ENCODE results near the gene OR2A14. TPM values are rescaled to one million over a fixed set of nuclear protein-coding genes. Genes with fewer than 3 reads are reported as not detected.

OR2A14 gene
- total RNA-seq, 1 experiment from 2014 or later = not detected

DNA sequence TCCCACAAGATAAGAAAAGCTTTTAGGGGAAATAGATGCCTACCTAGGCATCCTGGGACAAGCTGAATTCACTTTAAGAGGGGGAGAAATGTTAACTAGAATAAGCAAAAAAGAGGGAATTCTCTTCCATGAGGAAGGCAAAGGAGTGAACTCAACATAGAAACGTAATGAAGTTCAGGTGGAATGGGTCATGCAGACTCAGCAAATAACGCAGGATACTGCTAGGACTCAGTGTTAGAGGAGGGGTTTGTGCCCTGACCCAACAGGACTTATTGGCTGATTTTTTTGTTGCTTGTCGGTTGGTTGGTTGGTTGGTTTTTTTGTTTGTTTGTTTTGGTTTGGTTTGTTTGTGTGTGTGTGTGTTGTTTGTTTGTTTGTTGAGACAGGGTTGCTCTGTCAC is 9.3 kb downstream of the OR2A14 start:
- TF ChIP-seq SIN3A (IDR thresholded peaks at IDR 0.05; ENCODE audit: borderline replicate concordance, insufficient read depth, low read depth, low read length) = no peak
- TF ChIP-seq, protein P1, sequence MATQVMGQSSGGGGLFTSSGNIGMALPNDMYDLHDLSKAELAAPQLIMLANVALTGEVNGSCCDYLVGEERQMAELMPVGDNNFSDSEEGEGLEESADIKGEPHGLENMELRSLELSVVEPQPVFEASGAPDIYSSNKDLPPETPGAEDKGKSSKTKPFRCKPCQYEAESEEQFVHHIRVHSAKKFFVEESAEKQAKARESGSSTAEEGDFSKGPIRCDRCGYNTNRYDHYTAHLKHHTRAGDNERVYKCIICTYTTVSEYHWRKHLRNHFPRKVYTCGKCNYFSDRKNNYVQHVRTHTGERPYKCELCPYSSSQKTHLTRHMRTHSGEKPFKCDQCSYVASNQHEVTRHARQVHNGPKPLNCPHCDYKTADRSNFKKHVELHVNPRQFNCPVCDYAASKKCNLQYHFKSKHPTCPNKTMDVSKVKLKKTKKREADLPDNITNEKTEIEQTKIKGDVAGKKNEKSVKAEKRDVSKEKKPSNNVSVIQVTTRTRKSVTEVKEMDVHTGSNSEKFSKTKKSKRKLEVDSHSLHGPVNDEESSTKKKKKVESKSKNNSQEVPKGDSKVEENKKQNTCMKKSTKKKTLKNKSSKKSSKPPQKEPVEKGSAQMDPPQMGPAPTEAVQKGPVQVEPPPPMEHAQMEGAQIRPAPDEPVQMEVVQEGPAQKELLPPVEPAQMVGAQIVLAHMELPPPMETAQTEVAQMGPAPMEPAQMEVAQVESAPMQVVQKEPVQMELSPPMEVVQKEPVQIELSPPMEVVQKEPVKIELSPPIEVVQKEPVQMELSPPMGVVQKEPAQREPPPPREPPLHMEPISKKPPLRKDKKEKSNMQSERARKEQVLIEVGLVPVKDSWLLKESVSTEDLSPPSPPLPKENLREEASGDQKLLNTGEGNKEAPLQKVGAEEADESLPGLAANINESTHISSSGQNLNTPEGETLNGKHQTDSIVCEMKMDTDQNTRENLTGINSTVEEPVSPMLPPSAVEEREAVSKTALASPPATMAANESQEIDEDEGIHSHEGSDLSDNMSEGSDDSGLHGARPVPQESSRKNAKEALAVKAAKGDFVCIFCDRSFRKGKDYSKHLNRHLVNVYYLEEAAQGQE (IDR thresholded peaks at IDR 0.05; ENCODE audit: insufficient read depth in 1 of 2, low read depth in 2 of 2, low read length in 1 of 2) = no peak
- TF ChIP-seq TCF7L2 (IDR thresholded peaks at IDR 0.05; ENCODE audit: low read depth, low read length) = no peak
- TF ChIP-seq POLR2AphosphoS5 (IDR thresholded peaks at IDR 0.05; ENCODE audit: low read depth, low read length) = no peak
- TF ChIP-seq, protein P2, sequence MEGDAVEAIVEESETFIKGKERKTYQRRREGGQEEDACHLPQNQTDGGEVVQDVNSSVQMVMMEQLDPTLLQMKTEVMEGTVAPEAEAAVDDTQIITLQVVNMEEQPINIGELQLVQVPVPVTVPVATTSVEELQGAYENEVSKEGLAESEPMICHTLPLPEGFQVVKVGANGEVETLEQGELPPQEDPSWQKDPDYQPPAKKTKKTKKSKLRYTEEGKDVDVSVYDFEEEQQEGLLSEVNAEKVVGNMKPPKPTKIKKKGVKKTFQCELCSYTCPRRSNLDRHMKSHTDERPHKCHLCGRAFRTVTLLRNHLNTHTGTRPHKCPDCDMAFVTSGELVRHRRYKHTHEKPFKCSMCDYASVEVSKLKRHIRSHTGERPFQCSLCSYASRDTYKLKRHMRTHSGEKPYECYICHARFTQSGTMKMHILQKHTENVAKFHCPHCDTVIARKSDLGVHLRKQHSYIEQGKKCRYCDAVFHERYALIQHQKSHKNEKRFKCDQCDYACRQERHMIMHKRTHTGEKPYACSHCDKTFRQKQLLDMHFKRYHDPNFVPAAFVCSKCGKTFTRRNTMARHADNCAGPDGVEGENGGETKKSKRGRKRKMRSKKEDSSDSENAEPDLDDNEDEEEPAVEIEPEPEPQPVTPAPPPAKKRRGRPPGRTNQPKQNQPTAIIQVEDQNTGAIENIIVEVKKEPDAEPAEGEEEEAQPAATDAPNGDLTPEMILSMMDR (IDR thresholded peaks at IDR 0.05) = no peak

GRCh38 chr7:144133307-144133706 is 10.3 kb downstream of the OR2A14 start:
- in situ Hi-C loops (cut with HindIII; ENCODE audit: low pct_unique_long_range_greater_than_20kb, low sequenced_read_pairs) = no loop called here
- no peaks in the 10 kb centered on the region for H3K4me1 ChIP-seq (ENCODE audit: control insufficient read depth, insufficient read depth, low read length)
- BruUV-seq (replicated peaks) = no TSS peak
- ATAC-seq = no peak
- TF ChIP-seq, protein P1 (IDR thresholded peaks at IDR 0.05; ENCODE audit: insufficient read depth in 1 of 2, low read depth in 2 of 2, low read length in 1 of 2) = no peak
- TF ChIP-seq TCF7L2 (IDR thresholded peaks at IDR 0.05; ENCODE audit: low read depth, low read length) (no peak), POLR2AphosphoS5 (IDR thresholded peaks at IDR 0.05; ENCODE audit: low read depth, low read length) (no peak)
- no peaks in the 10 kb centered on the region for H3K36me3 ChIP-seq (ENCODE audit: control insufficient read depth, insufficient read depth, low read length)
- DNase-seq (ENCODE audit: low read depth, low spot score) = no peak
- H3K4me3 ChIP-seq (ENCODE audit: low read depth in 2 of 2, low read length in 2 of 2) = no peak overlapping the region
- H3K27me3 ChIP-seq (ENCODE audit: control insufficient read depth, insufficient read depth, low read length) = no peaks in the 10 kb centered on the region; the same call in 1 of the 2 replicates
- H3K9me3 ChIP-seq (ENCODE audit: control insufficient read depth, insufficient read depth, low read depth, low read length) = no peaks in the 10 kb centered on the region
- ChIA-PET POLR2A (no interaction called here), CTCF (no interaction called here)
- no peak overlapping the region for H3K27ac ChIP-seq (ENCODE audit: low read length)
- intact Hi-C loops (cut with micrococcal nuclease; ENCODE audit: unreplicated experiment) = no loop called here

More for the DNA sequence above, 9.3 kb downstream of the OR2A14 start:
- Histone ChIP-seq H3K27ac (ENCODE audit: low read length) (no peak overlapping the region), H3K27me3 (ENCODE audit: control insufficient read depth, insufficient read depth, low read length) (no peaks in the 10 kb centered on the region; the same call in 1 of the 2 replicates), H3K4me3 (ENCODE audit: low read depth in 2 of 2, low read length in 2 of 2) (no peak overlapping the region), H3K36me3 (ENCODE audit: control insufficient read depth, insufficient read depth, low read length) (no peaks in the 10 kb centered on the region), H3K4me1 (ENCODE audit: control insufficient read depth, insufficient read depth, low read length) (no peaks in the 10 kb centered on the region), H3K9me3 (ENCODE audit: control insufficient read depth, insufficient read depth, low read depth, low read length) (no peaks in the 10 kb centered on the region)
- intact Hi-C loops (cut with micrococcal nuclease; ENCODE audit: unreplicated experiment) (no loop called here), in situ Hi-C loops (cut with HindIII; ENCODE audit: low pct_unique_long_range_greater_than_20kb, low sequenced_read_pairs) (no loop called here)
- CTCF ChIA-PET = no interaction called here
- ATAC-seq (no peak), DNase-seq (ENCODE audit: low read depth, low spot score) (no peak)
- POLR2A ChIA-PET = no interaction called here
- BruUV-seq (replicated peaks) = no TSS peak
